GM12801 (cell line): ENCODE results near the gene CGB1.

Source experiments
- CTCF ChIP-seq: IDR thresholded peaks from one replicate; pipeline ENCODE4 v1.5.1; 2011; ENCODE audit warnings: control low read depth; ENCODE audit not compliant: insufficient read length; ENCODE audit errors: extremely low read depth

Gene CGB1

GRCh38 chr19:48991011-48991609 is 45.6 kb downstream of the CGB1 start:
- no peak for TF ChIP-seq CTCF

GRCh38 chr19:48990400-48990799 is 46.3 kb downstream of the CGB1 start:
- no peak for TF ChIP-seq CTCF

GRCh38 chr19:48989701-48990291 is 46.9 kb downstream of the CGB1 start:
- no peak for TF ChIP-seq CTCF

- TF ChIP-seq CTCF = no peak
Observed at GRCh38 chr19:48988860-48989259, 47.8 kb downstream of the CGB1 start.

- no peak for TF ChIP-seq CTCF
Observed at GRCh38 chr19:48988286-48988685, 48.4 kb downstream of the CGB1 start.

- TF ChIP-seq CTCF = no peak
Observed at GRCh38 chr19:48987323-48987722, 49.4 kb downstream of the CGB1 start.

- no peak for TF ChIP-seq CTCF
Observed at GRCh38 chr19:48986211-48986610, 50.5 kb downstream of the CGB1 start.
